GM21786 (cell line): ENCODE measurements around the gene CASTOR2.
"Not testable (repeated sequence)": the region's sequence is repeated elsewhere in the genome, so short reads cannot be mapped to it uniquely, and the experiment has no call there.

ENCODE experiments used
- ATAC-seq: cut with Tn5 transposase; IDR thresholded peaks from one replicate; pipeline ENCODE4 v1.9.1; 2021; ENCODE audit not compliant: unreplicated experiment

CASTOR2 gene

GRCh38 chr7:74994869-74995543 is 30.5 kb downstream of the CASTOR2 start:
- ATAC-seq = not testable (repeated sequence)

- not testable (repeated sequence) for ATAC-seq
Observed at GRCh38 chr7:74996361-74996760, 31.9 kb downstream of the CASTOR2 start.

GRCh38 chr7:74997811-74998210 is 33.3 kb downstream of the CASTOR2 start:
- ATAC-seq = not testable (repeated sequence)

- ATAC-seq = not testable (repeated sequence)
Observed at GRCh38 chr7:75001356-75001755, 36.9 kb downstream of the CASTOR2 start.

- ATAC-seq = no peak
Observed at GRCh38 chr7:75010036-75010435, 45.5 kb downstream of the CASTOR2 start.

- ATAC-seq = no peak
Observed at GRCh38 chr7:75017832-75018231, 53.3 kb downstream of the CASTOR2 start.

- ATAC-seq = no peak
Observed at GRCh38 chr7:75018570-75019364, 54.3 kb downstream of the CASTOR2 start.

GRCh38 chr7:75019800-75020199 is 55.3 kb downstream of the CASTOR2 start:
- no peak for ATAC-seq

- ATAC-seq = no peak
Observed at GRCh38 chr7:75024922-75025321, 60.4 kb downstream of the CASTOR2 start.

GRCh38 chr7:75028299-75028698 is 63.8 kb downstream of the CASTOR2 start:
- ATAC-seq = no peak

GRCh38 chr7:75033064-75033463 is 68.6 kb downstream of the CASTOR2 start:
- no peak for ATAC-seq

GRCh38 chr7:75033826-75034225 is 69.3 kb downstream of the CASTOR2 start:
- no peak for ATAC-seq

- no peak for ATAC-seq
Observed at GRCh38 chr7:75038508-75038907, 74.0 kb downstream of the CASTOR2 start.

- no peak for ATAC-seq
Observed at GRCh38 chr7:75039166-75039565, 74.7 kb downstream of the CASTOR2 start.

- no peak for ATAC-seq
Observed at GRCh38 chr7:75039709-75040108, 75.2 kb downstream of the CASTOR2 start.

GRCh38 chr7:75040512-75040911 is 76.0 kb downstream of the CASTOR2 start:
- ATAC-seq = no peak

- no peak for ATAC-seq
Observed at GRCh38 chr7:75042286-75042685, 77.8 kb downstream of the CASTOR2 start.

- ATAC-seq = no peak
Observed at GRCh38 chr7:75042831-75043703, 78.6 kb downstream of the CASTOR2 start.

GRCh38 chr7:75045881-75046280 is 81.4 kb downstream of the CASTOR2 start:
- no peak for ATAC-seq

GRCh38 chr7:75048435-75049379 is 84.2 kb downstream of the CASTOR2 start:
- no peak for ATAC-seq
